HepG2 (cell line): ENCODE measurements around the gene OSER1. TPM values are rescaled to one million over a fixed set of nuclear protein-coding genes. Genes with fewer than 3 reads are reported as not detected.

Experiments used
- ARNT ChIP-seq: fragments of 450-650 bp; IDR thresholded peaks from 2 replicates; pipeline ENCODE4 v1.6.1; 2017
- ATF2 ChIP-seq: sonication (generic); formaldehyde crosslinking; IDR thresholded peaks from 2 replicates; pipeline ENCODE4 v1.4.0; 2020; ENCODE audit warnings: missing genetic modification reagents
- CREBL2 ChIP-seq: sonication (generic); formaldehyde crosslinking; IDR thresholded peaks from 2 replicates; pipeline ENCODE4 v1.8.1; 2023; ENCODE audit warnings: missing genetic modification reagents, mild to moderate bottlenecking, borderline replicate concordance
- ELF3 ChIP-seq: IDR thresholded peaks from 2 replicates; pipeline ENCODE4 v1.6.1; 2016; ENCODE audit warnings: missing genetic modification reagents, missing compliant biosample characterization
- ESRRA ChIP-seq: sonication (generic); formaldehyde crosslinking; IDR thresholded peaks from 2 replicates; pipeline ENCODE4 v1.5.1; 2020; ENCODE audit warnings: mild to moderate bottlenecking, low read depth, missing genetic modification reagents
- GTF3A ChIP-seq: sonication (generic); formaldehyde crosslinking; conservative IDR thresholded peaks from 2 replicates; pipeline ENCODE4 v1.4.0; 2020; ENCODE audit warnings: mild to moderate bottlenecking, missing genetic modification reagents
- HOXA5 ChIP-seq: sonication (generic); formaldehyde crosslinking; IDR thresholded peaks from 2 replicates; pipeline ENCODE4 v1.4.0; 2020; ENCODE audit warnings: missing genetic modification reagents
- MIER2 ChIP-seq: IDR thresholded peaks from 2 replicates; pipeline ENCODE4 v1.6.1; 2016; ENCODE audit warnings: missing biosample characterization, missing genetic modification reagents
- NBN ChIP-seq: fragments of 450-650 bp; conservative IDR thresholded peaks from 2 replicates; pipeline ENCODE4 v1.6.1; 2017
- NCOA1 ChIP-seq: sonication (generic); formaldehyde crosslinking; IDR thresholded peaks from 2 replicates; pipeline ENCODE4 v1.9.0; 2021; ENCODE audit warnings: missing genetic modification reagents
- NR2F2 ChIP-seq: IDR thresholded peaks from 2 replicates; pipeline ENCODE4 v1.6.1; 2012; ENCODE audit warnings: low read depth, inconsistent platforms, borderline replicate concordance
- PCBP2 ChIP-seq: fragments of 200-400 bp; formaldehyde crosslinking; optimal IDR thresholded peaks from 2 replicates; pipeline ENCODE3; 2018; ENCODE audit warnings: low read length, low read depth; ENCODE audit not compliant: poor library complexity, severe bottlenecking
- PREB ChIP-seq: sonication (generic); formaldehyde crosslinking; IDR thresholded peaks from 2 replicates; pipeline ENCODE4 v1.4.0; 2020; ENCODE audit warnings: missing genetic modification reagents
- SMARCC2 ChIP-seq: fragments of 450-650 bp; IDR thresholded peaks from 2 replicates; pipeline ENCODE4 v1.6.1; 2017; ENCODE audit warnings: antibody characterized with exemption, mild to moderate bottlenecking
- TEF ChIP-seq: sonication (generic); formaldehyde crosslinking; IDR thresholded peaks from 2 replicates; pipeline ENCODE4 v1.5.0; 2020; ENCODE audit warnings: missing genetic modification reagents
- USF2 ChIP-seq, 2 experiments: sonication (generic) in 1 of 2; formaldehyde crosslinking in 1 of 2; IDR thresholded peaks; 2 replicates each; pipeline versions ENCODE4 v1.5.1 to v1.6.1; 2011 to 2020; ENCODE audit warnings: borderline replicate concordance in 1 of 2, low read depth in 1 of 2, low read length in 1 of 2, mild to moderate bottlenecking in 1 of 2, missing genetic modification reagents in 1 of 2, moderate library complexity in 1 of 2
- ZFAT ChIP-seq: sonication (generic); formaldehyde crosslinking; conservative IDR thresholded peaks from 2 replicates; pipeline ENCODE4 v1.8.1; 2023; ENCODE audit warnings: missing genetic modification reagents, inconsistent platforms
- ZFP91 ChIP-seq: sonication (generic); formaldehyde crosslinking; IDR thresholded peaks from 2 replicates; pipeline ENCODE4 v1.9.0; 2022; ENCODE audit warnings: missing genetic modification reagents, mild to moderate bottlenecking, borderline replicate concordance
- ZNF333 ChIP-seq: sonication (generic); formaldehyde crosslinking; IDR thresholded peaks from 2 replicates; pipeline ENCODE4 v1.4.0; 2020; ENCODE audit warnings: mild to moderate bottlenecking, missing genetic modification reagents, borderline replicate concordance
- ZNF556 ChIP-seq: sonication (generic); formaldehyde crosslinking; IDR thresholded peaks from 2 replicates; pipeline ENCODE4 v1.4.0; 2020; ENCODE audit warnings: mild to moderate bottlenecking, missing genetic modification reagents, borderline replicate concordance
- ZNF605 ChIP-seq: sonication (generic); formaldehyde crosslinking; IDR thresholded peaks from 2 replicates; pipeline ENCODE4 v1.8.0; 2022; ENCODE audit warnings: mild to moderate bottlenecking, missing genetic modification reagents
- ZNF607 ChIP-seq: sonication (generic); formaldehyde crosslinking; IDR thresholded peaks from 2 replicates; pipeline ENCODE4 v1.5.1; 2020; ENCODE audit warnings: missing genetic modification reagents, mild to moderate bottlenecking, borderline replicate concordance
- ZNF75D ChIP-seq: sonication (generic); formaldehyde crosslinking; IDR thresholded peaks from 2 replicates; pipeline ENCODE4 v1.8.1; 2023; ENCODE audit warnings: missing genetic modification reagents, mild to moderate bottlenecking, borderline replicate concordance
- ZNF766 ChIP-seq: sonication (generic); formaldehyde crosslinking; IDR thresholded peaks from 2 replicates; pipeline ENCODE4 v1.5.0; 2020; ENCODE audit warnings: missing genetic modification reagents, borderline replicate concordance
- polyA plus RNA-seq, 8 experiments: library from polyadenylated mRNA; depleted of rRNA in 3 of 8; stranded (reverse) in 7 of 8; unstranded in 1 of 8; fragments of >200 nt; fragmentation: Illumina TruSeq in 4 of 8; extraction: Trizol in 4 of 8; gene quantifications; 2 replicates each; pipeline versions ENCODE4 v1.2.1 to v1.2.3, GENCODE V29; 2011 to 2016; ENCODE audit warnings: low read depth in 4 of 8, missing spikeins in 1 of 8, mixed read lengths in 1 of 8; ENCODE audit not compliant: insufficient read depth in 1 of 8
- total RNA-seq, 5 experiments: library from RNA; depleted of rRNA; stranded (reverse); fragments of >200 nt; fragmentation: Illumina TruSeq; extraction: Trizol; gene quantifications; 2 replicates each; pipeline ENCODE4 v1.2.3, GENCODE V29; 2016; ENCODE audit warnings: low read depth in 1 of 5

The OSER1 gene
- total and polyA plus RNA-seq, 2 of the 13 experiments (the other 11 are each of a cell fraction or from before 2014, with no cell fraction given), result 71.2 to 71.5 TPM

GRCh38 chr20:44215125-44215524, 4.6 kb upstream of the OSER1 start (continued):
- TF ChIP-seq ZNF556 (CRISPR knock-in tag), result no peak
- TF ChIP-seq MIER2, result peak; percentile 83; the same call in 1 of the 2 replicates
- no peak for TF ChIP-seq GTF3A
- no peak for TF ChIP-seq TEF (CRISPR knock-in tag)
- no peak for TF ChIP-seq SMARCC2
- TF ChIP-seq ZNF766, result no peak
- no peak for TF ChIP-seq HOXA5 (CRISPR knock-in tag)
- TF ChIP-seq ATF2 (CRISPR knock-in tag), result 0 out of 2 replicates have a peak, but pooled peaks have one; percentile 48
- no peak for TF ChIP-seq ZNF333 (CRISPR knock-in tag)
- peak; percentile 45 for TF ChIP-seq PCBP2
- no peak for TF ChIP-seq ZFAT (CRISPR knock-in tag)
- no peak for TF ChIP-seq NR2F2
- TF ChIP-seq ZNF75D (CRISPR knock-in tag), result no peak
- TF ChIP-seq ELF3 (CRISPR knock-in tag), result 0 out of 2 replicates have a peak, but pooled peaks have one; percentile 16
- no peak for TF ChIP-seq ZNF605 (CRISPR knock-in tag)
- no peak for TF ChIP-seq NCOA1
- TF ChIP-seq CREBL2 (CRISPR knock-in tag), result no peak
- TF ChIP-seq ARNT, result no peak
- no peak for TF ChIP-seq ZNF607 (CRISPR knock-in tag)
- TF ChIP-seq NBN, result no peak
- no peak for TF ChIP-seq USF2 (IDR thresholded peaks at IDR 0.05; ENCODE audit: low read depth, low read length)
- TF ChIP-seq USF2 (CRISPR knock-in tag; IDR thresholded peaks at IDR 0.05; ENCODE audit: borderline replicate concordance), result no peak
- TF ChIP-seq PREB (CRISPR knock-in tag), result no peak
- peak; percentile 14; the same call in 1 of the 2 replicates for TF ChIP-seq ZFP91 (CRISPR knock-in tag)
- no peak for TF ChIP-seq ESRRA (CRISPR knock-in tag)
